ENCODE results near the gene ALS2CL. TPM values are rescaled to one million over a fixed set of nuclear protein-coding genes. Genes with fewer than 3 reads are reported as not detected.

Gene ALS2CL
- total RNA-seq, 3 donors from 2014 or later (not counting 1 experiment from before 2014, with no cell fraction given), result 0.07 to 1.3 (median 0.70) TPM

- Mint-ChIP-seq H3K27me3 (ENCODE audit: low read depth in 2 of 2) (peaks cover 0 to 6% of the 10 kb centered on the region in 2 donors), H3K9me3 (no peaks in the 10 kb centered on the region), H3K27ac (no peak overlapping the region), H3K4me1 (no peaks in the 10 kb centered on the region), H3K4me3 (no peak overlapping the region), H3K36me3 (no peaks in the 10 kb centered on the region)
- Histone ChIP-seq H3K27me3 (ENCODE audit: control insufficient read depth, insufficient read depth, low read length) (no peaks in the 10 kb centered on the region), H3K27ac (ENCODE audit: low read length) (no peak overlapping the region), H3K4me1 (ENCODE audit: control insufficient read depth, insufficient read depth, low read length) (no peaks in the 10 kb centered on the region), H3K4me3 (ENCODE audit: low read length) (no peak overlapping the region), H3K36me3 (ENCODE audit: control insufficient read depth, insufficient read depth, low read length) (no peaks in the 10 kb centered on the region), H3K9me3 (ENCODE audit: control insufficient read depth, insufficient read depth, low read length) (no peaks in the 10 kb centered on the region)
- ATAC-seq (no peak), DNase-seq (no peak)
- WGBS (ENCODE audit: insufficient coverage), result 90% methylated on average over 7 of the region's 7 CpGs
- intact Hi-C loops (cut with micrococcal nuclease), result no loop called here
- TF ChIP-seq CTCF (IDR thresholded peaks at IDR 0.05), result no peak
These were observed 18.3 kb upstream of the ALS2CL start for GRCh38 chr3:46711760-46712159.

- TF ChIP-seq CTCF (IDR thresholded peaks at IDR 0.05), result no peak
- 95% methylated on average over 2 of the region's 2 CpGs for WGBS (ENCODE audit: insufficient coverage)
- no peak overlapping the region for H3K27ac Mint-ChIP-seq
These were observed 17.8 kb upstream of the ALS2CL start for GRCh38 chr3:46711305-46711704.

GRCh38 chr3:46710671-46711295 is 17.3 kb upstream of the ALS2CL start:
- Mint-ChIP-seq H3K9me3 (no peaks in the 10 kb centered on the region), H3K27me3 (ENCODE audit: low read depth in 2 of 2) (peaks cover 0 to under 1% of the 10 kb centered on the region in 2 donors), H3K36me3 (no peaks in the 10 kb centered on the region), H3K4me3 (no peak overlapping the region), H3K4me1 (no peaks in the 10 kb centered on the region), H3K27ac (no peak overlapping the region)
- H3K27me3 ChIP-seq (ENCODE audit: control insufficient read depth, insufficient read depth, low read length), result no peaks in the 10 kb centered on the region
- intact Hi-C loops (cut with micrococcal nuclease), result no loop called here
- no peaks in the 10 kb centered on the region for H3K9me3 ChIP-seq (ENCODE audit: control insufficient read depth, insufficient read depth, low read length)
- no peaks in the 10 kb centered on the region for H3K36me3 ChIP-seq (ENCODE audit: control insufficient read depth, insufficient read depth, low read length)
- H3K4me1 ChIP-seq (ENCODE audit: control insufficient read depth, insufficient read depth, low read length), result no peaks in the 10 kb centered on the region
- TF ChIP-seq CTCF (IDR thresholded peaks at IDR 0.05), result no peak
- WGBS (ENCODE audit: insufficient coverage), result 92% methylated on average over 6 of the region's 6 CpGs
- H3K4me3 ChIP-seq (ENCODE audit: low read length), result no peak overlapping the region
- DNase-seq (peak in 1 of 2 donors; percentile 1), ATAC-seq (no peak)
- no peak overlapping the region for H3K27ac ChIP-seq (ENCODE audit: low read length)

More at GRCh38 chr3:46711305-46711704, 17.8 kb upstream of the ALS2CL start:
- ATAC-seq (no peak), DNase-seq (peak in 1 of 2 donors; percentile 1)
- Mint-ChIP-seq H3K9me3 (no peaks in the 10 kb centered on the region), H3K36me3 (no peaks in the 10 kb centered on the region), H3K27me3 (ENCODE audit: low read depth in 2 of 2) (peaks cover 0 to 6% of the 10 kb centered on the region in 2 donors), H3K4me1 (no peaks in the 10 kb centered on the region), H3K4me3 (no peak overlapping the region)
- intact Hi-C loops (cut with micrococcal nuclease), result no loop called here
- Histone ChIP-seq H3K36me3 (ENCODE audit: control insufficient read depth, insufficient read depth, low read length) (no peaks in the 10 kb centered on the region), H3K27me3 (ENCODE audit: control insufficient read depth, insufficient read depth, low read length) (no peaks in the 10 kb centered on the region), H3K4me3 (ENCODE audit: low read length) (no peak overlapping the region), H3K9me3 (ENCODE audit: control insufficient read depth, insufficient read depth, low read length) (no peaks in the 10 kb centered on the region), H3K27ac (ENCODE audit: low read length) (no peak overlapping the region), H3K4me1 (ENCODE audit: control insufficient read depth, insufficient read depth, low read length) (no peaks in the 10 kb centered on the region)

- Histone ChIP-seq H3K27me3 (ENCODE audit: control insufficient read depth, insufficient read depth, low read length) (no peaks in the 10 kb centered on the region), H3K9me3 (ENCODE audit: control insufficient read depth, insufficient read depth, low read length) (no peaks in the 10 kb centered on the region), H3K4me3 (ENCODE audit: low read length) (no peak overlapping the region), H3K27ac (ENCODE audit: low read length) (no peak overlapping the region), H3K36me3 (ENCODE audit: control insufficient read depth, insufficient read depth, low read length) (no peaks in the 10 kb centered on the region), H3K4me1 (ENCODE audit: control insufficient read depth, insufficient read depth, low read length) (no peaks in the 10 kb centered on the region)
- no peaks in the 10 kb centered on the region for H3K4me1 Mint-ChIP-seq
- DNase-seq (no peak), ATAC-seq (no peak)
- H3K27ac Mint-ChIP-seq, result no peak overlapping the region
- H3K4me3 Mint-ChIP-seq, result no peak overlapping the region
- H3K9me3 Mint-ChIP-seq, result no peaks in the 10 kb centered on the region
- WGBS (ENCODE audit: insufficient coverage), result 87% methylated on average over 7 of the region's 7 CpGs
- no peaks in the 10 kb centered on the region for H3K36me3 Mint-ChIP-seq
- no peaks in the 10 kb centered on the region for H3K27me3 Mint-ChIP-seq (ENCODE audit: low read depth in 2 of 2)
- intact Hi-C loops (cut with micrococcal nuclease), result no loop called here
- TF ChIP-seq CTCF (IDR thresholded peaks at IDR 0.05), result no peak
These were observed 16.8 kb upstream of the ALS2CL start for GRCh38 chr3:46710229-46710628.
